Measurements from ENCODE around the gene AQP6. TPM values are rescaled to one million over a fixed set of nuclear protein-coding genes. Genes with fewer than 3 reads are reported as not detected.
"Not testable (repeated sequence)": the region's sequence is repeated elsewhere in the genome, so short reads cannot be mapped to it uniquely, and the experiment has no call there.

Gene AQP6
- total and polyA plus RNA-seq, 5 donors from 2014 or later, result not detected

- Mint-ChIP-seq H3K27me3 (no peaks in the 10 kb centered on the region), H3K27ac (no peak overlapping the region), H3K4me1 (peaks cover 0 to 4% (median 0%) of the 10 kb centered on the region in 4 donors), H3K36me3 (peaks cover 23% of the 10 kb centered on the region), H3K4me3 (no peak overlapping the region), H3K9me3 (no peaks in the 10 kb centered on the region)
- H3K27ac ChIP-seq (ENCODE audit: insufficient read depth, low read length, poor library complexity, severe bottlenecking), result no peak overlapping the region
- DNase-seq (no peak), ATAC-seq (ENCODE audit: low read depth in 2 of 2) (no peak)
- H3K9me3 ChIP-seq (ENCODE audit: control insufficient read depth in 2 of 2, low read length in 2 of 2), result no peaks in the 10 kb centered on the region
- no peak overlapping the region for H3K4me3 ChIP-seq (ENCODE audit: low read depth, low read length)
- peaks cover 27% of the 10 kb centered on the region for H3K36me3 ChIP-seq (ENCODE audit: control insufficient read depth, insufficient read depth, low read length)
- H3K4me1 ChIP-seq (ENCODE audit: control insufficient read depth, insufficient read depth, low read length, poor library complexity, severe bottlenecking), result no peaks in the 10 kb centered on the region
- H3K27me3 ChIP-seq (ENCODE audit: control insufficient read depth, insufficient read depth, low read length), result no peaks in the 10 kb centered on the region
Measured at GRCh38 chr12:49987625-49988303, 15.0 kb downstream of the AQP6 start.

GRCh38 chr12:49989400-49989799 lies 16.7 kb downstream of the AQP6 start:
- not testable (repeated sequence) for H3K4me3 Mint-ChIP-seq; H3K4me1 ChIP-seq (ENCODE audit: control insufficient read depth, insufficient read depth, low read length, poor library complexity, severe bottlenecking); DNase-seq; H3K27me3 Mint-ChIP-seq; H3K27ac ChIP-seq (ENCODE audit: insufficient read depth, low read length, poor library complexity, severe bottlenecking); H3K27me3 ChIP-seq (ENCODE audit: control insufficient read depth, insufficient read depth, low read length); ATAC-seq (ENCODE audit: low read depth in 2 of 2); H3K4me1 Mint-ChIP-seq; H3K4me3 ChIP-seq (ENCODE audit: low read depth, low read length); H3K9me3 Mint-ChIP-seq; H3K9me3 ChIP-seq (ENCODE audit: control insufficient read depth in 2 of 2, low read length in 2 of 2); H3K27ac Mint-ChIP-seq
- peaks cover 41% of the 10 kb centered on the region for H3K36me3 ChIP-seq (ENCODE audit: control insufficient read depth, insufficient read depth, low read length)
- H3K36me3 Mint-ChIP-seq, result peaks cover 35% of the 10 kb centered on the region

- DNase-seq (no peak), ATAC-seq (ENCODE audit: low read depth in 2 of 2) (no peak)
- Histone ChIP-seq H3K27me3 (ENCODE audit: control insufficient read depth, insufficient read depth, low read length) (no peaks in the 10 kb centered on the region), H3K36me3 (ENCODE audit: control insufficient read depth, insufficient read depth, low read length) (peaks cover 45% of the 10 kb centered on the region), H3K4me1 (ENCODE audit: control insufficient read depth, insufficient read depth, low read length, poor library complexity, severe bottlenecking) (no peaks in the 10 kb centered on the region), H3K4me3 (ENCODE audit: low read depth, low read length) (no peak overlapping the region), H3K27ac (ENCODE audit: insufficient read depth, low read length, poor library complexity, severe bottlenecking) (no peak overlapping the region), H3K9me3 (ENCODE audit: control insufficient read depth in 2 of 2, low read length in 2 of 2) (no peaks in the 10 kb centered on the region)
- Mint-ChIP-seq H3K27me3 (no peaks in the 10 kb centered on the region), H3K9me3 (no peaks in the 10 kb centered on the region), H3K4me3 (no peak overlapping the region), H3K36me3 (peaks cover 42% of the 10 kb centered on the region), H3K4me1 (peaks cover 0 to 4% (median 0%) of the 10 kb centered on the region in 4 donors), H3K27ac (no peak overlapping the region)
Measured at GRCh38 chr12:49990273-49990672, 17.5 kb downstream of the AQP6 start.

DNA sequence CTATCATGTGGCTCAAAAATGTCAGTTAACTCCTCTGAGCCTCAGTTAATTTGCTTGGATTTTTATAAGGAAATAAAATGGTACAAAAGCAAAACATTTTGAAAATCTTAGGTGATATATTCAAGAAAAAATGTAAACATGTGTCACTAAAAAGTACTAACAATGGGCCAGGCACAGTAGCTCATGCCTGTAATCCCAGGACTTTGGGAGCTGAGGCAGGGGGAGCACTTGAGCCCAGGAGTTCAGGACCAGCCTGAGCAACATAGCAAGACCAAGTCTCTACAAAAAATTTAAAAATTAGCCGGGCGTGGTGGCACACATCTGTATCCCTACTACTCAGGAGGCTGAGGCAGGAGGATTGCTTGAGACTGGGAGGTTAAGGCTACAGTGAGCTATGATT lies 25.7 kb downstream of the AQP6 start:
- no peak overlapping the region for H3K27ac ChIP-seq (ENCODE audit: insufficient read depth, low read length, poor library complexity, severe bottlenecking)
- ATAC-seq (ENCODE audit: low read depth in 2 of 2) (no peak), DNase-seq (no peak)
- Mint-ChIP-seq H3K4me3 (no peak overlapping the region), H3K9me3 (no peaks in the 10 kb centered on the region), H3K27ac (no peak overlapping the region), H3K27me3 (no peaks in the 10 kb centered on the region), H3K36me3 (peaks cover 42% of the 10 kb centered on the region), H3K4me1 (peaks cover 0 to 4% (median 0%) of the 10 kb centered on the region in 4 donors)
- no peaks in the 10 kb centered on the region for H3K9me3 ChIP-seq (ENCODE audit: control insufficient read depth in 2 of 2, low read length in 2 of 2)
- H3K4me1 ChIP-seq (ENCODE audit: control insufficient read depth, insufficient read depth, low read length, poor library complexity, severe bottlenecking), result no peaks in the 10 kb centered on the region
- H3K4me3 ChIP-seq (ENCODE audit: low read depth, low read length), result no peak overlapping the region
- H3K27me3 ChIP-seq (ENCODE audit: control insufficient read depth, insufficient read depth, low read length), result no peaks in the 10 kb centered on the region
- peaks cover 41% of the 10 kb centered on the region for H3K36me3 ChIP-seq (ENCODE audit: control insufficient read depth, insufficient read depth, low read length)

- no peak for ATAC-seq (ENCODE audit: low read depth in 2 of 2)
- no peak overlapping the region for H3K27ac Mint-ChIP-seq
- Histone ChIP-seq H3K4me1 (ENCODE audit: control insufficient read depth, insufficient read depth, low read length, poor library complexity, severe bottlenecking) (peaks cover 11% of the 10 kb centered on the region), H3K9me3 (ENCODE audit: control insufficient read depth in 2 of 2, low read length in 2 of 2) (no peaks in the 10 kb centered on the region), H3K4me3 (ENCODE audit: low read depth, low read length) (no peak overlapping the region), H3K27ac (ENCODE audit: insufficient read depth, low read length, poor library complexity, severe bottlenecking) (no peak overlapping the region), H3K36me3 (ENCODE audit: control insufficient read depth, insufficient read depth, low read length) (peaks cover 33% of the 10 kb centered on the region), H3K27me3 (ENCODE audit: control insufficient read depth, insufficient read depth, low read length) (no peaks in the 10 kb centered on the region)
- H3K4me3 Mint-ChIP-seq, result no peak overlapping the region
- H3K27me3 Mint-ChIP-seq, result no peaks in the 10 kb centered on the region
- DNase-seq, result no peak
- peaks cover 32% of the 10 kb centered on the region for H3K36me3 Mint-ChIP-seq
- H3K4me1 Mint-ChIP-seq, result peaks cover 5 to 17% (median 11%) of the 10 kb centered on the region in 4 donors
- H3K9me3 Mint-ChIP-seq, result no peaks in the 10 kb centered on the region
Measured at GRCh38 chr12:50003595-50003994, 30.8 kb downstream of the AQP6 start.

DNA sequence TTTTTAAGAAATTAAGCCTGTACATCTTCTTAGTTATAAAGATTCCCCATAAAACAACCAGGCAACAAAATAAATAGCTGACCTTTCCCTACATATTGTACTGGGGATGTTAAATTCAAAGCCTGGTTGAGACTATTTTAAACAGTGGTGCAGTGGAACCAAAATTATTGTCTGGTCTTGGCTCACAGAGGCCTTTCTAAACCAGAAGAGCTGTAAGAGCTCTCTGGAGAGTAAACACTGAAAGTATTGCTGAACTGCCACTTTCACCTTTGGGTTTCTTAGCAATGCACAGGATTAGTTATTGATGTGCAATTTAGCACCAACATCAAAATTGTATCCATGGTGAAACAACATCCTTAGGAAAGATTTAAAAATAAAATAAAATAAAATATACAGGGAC lies 31.9 kb downstream of the AQP6 start:
- H3K27ac ChIP-seq (ENCODE audit: insufficient read depth, low read length, poor library complexity, severe bottlenecking), result no peak overlapping the region
- no peaks in the 10 kb centered on the region for H3K9me3 ChIP-seq (ENCODE audit: control insufficient read depth in 2 of 2, low read length in 2 of 2)
- H3K27me3 ChIP-seq (ENCODE audit: control insufficient read depth, insufficient read depth, low read length), result no peaks in the 10 kb centered on the region
- peak overlapping the region in 2 of 3 donors; percentile 20 to 49 for H3K27ac Mint-ChIP-seq
- ATAC-seq (ENCODE audit: low read depth in 2 of 2), result no peak
- no peak overlapping the region for H3K4me3 Mint-ChIP-seq
- peaks cover 25% of the 10 kb centered on the region for H3K36me3 ChIP-seq (ENCODE audit: control insufficient read depth, insufficient read depth, low read length)
- peaks cover 31% of the 10 kb centered on the region for H3K36me3 Mint-ChIP-seq
- no peaks in the 10 kb centered on the region for H3K9me3 Mint-ChIP-seq
- H3K4me1 Mint-ChIP-seq, result peaks cover 5 to 21% (median 13%) of the 10 kb centered on the region in 4 donors
- H3K4me3 ChIP-seq (ENCODE audit: low read depth, low read length), result no peak overlapping the region
- no peak for DNase-seq
- no peaks in the 10 kb centered on the region for H3K27me3 Mint-ChIP-seq
- peaks cover 11% of the 10 kb centered on the region for H3K4me1 ChIP-seq (ENCODE audit: control insufficient read depth, insufficient read depth, low read length, poor library complexity, severe bottlenecking)

GRCh38 chr12:50005175-50005574 lies 32.4 kb downstream of the AQP6 start:
- Mint-ChIP-seq H3K4me3 (no peak overlapping the region), H3K4me1 (peaks cover 5 to 23% (median 13%) of the 10 kb centered on the region in 4 donors), H3K9me3 (no peaks in the 10 kb centered on the region), H3K27ac (peak overlapping the region in 1 of 3 donors; percentile 49), H3K27me3 (no peaks in the 10 kb centered on the region), H3K36me3 (peaks cover 32% of the 10 kb centered on the region)
- Histone ChIP-seq H3K4me1 (ENCODE audit: control insufficient read depth, insufficient read depth, low read length, poor library complexity, severe bottlenecking) (peaks cover 11% of the 10 kb centered on the region), H3K9me3 (ENCODE audit: control insufficient read depth in 2 of 2, low read length in 2 of 2) (no peaks in the 10 kb centered on the region), H3K27me3 (ENCODE audit: control insufficient read depth, insufficient read depth, low read length) (no peaks in the 10 kb centered on the region), H3K36me3 (ENCODE audit: control insufficient read depth, insufficient read depth, low read length) (peaks cover 25% of the 10 kb centered on the region), H3K4me3 (ENCODE audit: low read depth, low read length) (no peak overlapping the region), H3K27ac (ENCODE audit: insufficient read depth, low read length, poor library complexity, severe bottlenecking) (no peak overlapping the region)
- DNase-seq, result no peak
- no peak for ATAC-seq (ENCODE audit: low read depth in 2 of 2)

DNA sequence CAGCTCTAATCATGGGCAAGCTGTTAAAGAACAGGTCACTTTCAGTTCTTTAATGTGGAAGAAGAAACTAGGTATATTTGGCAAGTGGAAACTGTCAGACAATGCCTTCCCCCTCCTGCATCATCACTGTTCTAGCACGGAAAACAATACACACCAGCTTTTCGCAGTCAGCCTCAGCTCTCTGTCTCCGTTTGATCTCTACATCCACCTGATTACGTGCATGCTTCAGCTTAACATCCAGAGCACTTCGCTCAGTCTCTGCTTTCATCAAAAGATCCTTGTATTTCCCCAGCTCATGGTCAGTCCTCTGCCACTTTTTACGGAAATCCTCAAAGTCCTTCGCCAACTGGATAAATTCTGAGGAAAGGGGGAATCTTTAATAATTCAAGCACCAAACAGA lies 33.5 kb downstream of the AQP6 start:
- H3K4me1 ChIP-seq (ENCODE audit: control insufficient read depth, insufficient read depth, low read length, poor library complexity, severe bottlenecking), result peaks cover 11% of the 10 kb centered on the region
- no peak overlapping the region for H3K4me3 ChIP-seq (ENCODE audit: low read depth, low read length)
- H3K36me3 ChIP-seq (ENCODE audit: control insufficient read depth, insufficient read depth, low read length), result peaks cover 19% of the 10 kb centered on the region
- H3K9me3 ChIP-seq (ENCODE audit: control insufficient read depth in 2 of 2, low read length in 2 of 2), result no peaks in the 10 kb centered on the region
- no peak for ATAC-seq (ENCODE audit: low read depth in 2 of 2)
- H3K27me3 ChIP-seq (ENCODE audit: control insufficient read depth, insufficient read depth, low read length), result no peaks in the 10 kb centered on the region
- no peaks in the 10 kb centered on the region for H3K9me3 Mint-ChIP-seq
- no peak for DNase-seq
- H3K27ac ChIP-seq (ENCODE audit: insufficient read depth, low read length, poor library complexity, severe bottlenecking), result no peak overlapping the region
- peak overlapping the region in 2 of 4 donors; percentile 54 to 61 for H3K4me3 Mint-ChIP-seq
- no peaks in the 10 kb centered on the region for H3K27me3 Mint-ChIP-seq
- peak overlapping the region; percentile 51 to 77 (median 68) for H3K27ac Mint-ChIP-seq
- peaks cover 5 to 23% (median 12%) of the 10 kb centered on the region in 4 donors for H3K4me1 Mint-ChIP-seq
- peaks cover 24% of the 10 kb centered on the region for H3K36me3 Mint-ChIP-seq

Measured in CD4-positive, CD25-positive, alpha-beta regulatory T cell (primary cell).